Nephron (organoid): ENCODE results near the gene LAP3.

ENCODE experiments used
- H3K27ac Mint-ChIP-seq, 3 experiments: 2 replicates each; pipeline ENCODE4 v1.8.0; 2020; ENCODE audit warnings: mixed read lengths in 3 of 3, mild to moderate bottlenecking in 2 of 3, moderate library complexity in 1 of 3
- H3K27me3 Mint-ChIP-seq: 2 replicates; pipeline ENCODE4 v1.8.0; 2021; ENCODE audit warnings: low read depth, mild to moderate bottlenecking, moderate library complexity, mixed read lengths
- H3K36me3 Mint-ChIP-seq: 2 replicates; pipeline ENCODE4 v1.8.0; 2020; ENCODE audit warnings: low read depth, mixed read lengths
- H3K4me1 Mint-ChIP-seq: 2 replicates; pipeline ENCODE4 v1.8.0; 2020; ENCODE audit warnings: mixed read lengths
- H3K4me3 Mint-ChIP-seq, 3 experiments: 2 replicates each; pipeline ENCODE4 v1.8.0; 2020; ENCODE audit warnings: mild to moderate bottlenecking in 3 of 3, mixed read lengths in 3 of 3, moderate library complexity in 2 of 3
- H3K9me3 Mint-ChIP-seq: 2 replicates; pipeline ENCODE4 v1.8.0; 2020; ENCODE audit warnings: mixed read lengths
- TF ChIP-seq, protein P1 (sequence below), 3 experiments: fragments of 200-600 bp; sonication (generic); IDR thresholded peaks; one replicate each; pipeline ENCODE4 v1.5.0; 2021; ENCODE audit warnings: antibody characterized with exemption in 3 of 3; ENCODE audit not compliant: unreplicated experiment in 3 of 3

LAP3 gene

DNA sequence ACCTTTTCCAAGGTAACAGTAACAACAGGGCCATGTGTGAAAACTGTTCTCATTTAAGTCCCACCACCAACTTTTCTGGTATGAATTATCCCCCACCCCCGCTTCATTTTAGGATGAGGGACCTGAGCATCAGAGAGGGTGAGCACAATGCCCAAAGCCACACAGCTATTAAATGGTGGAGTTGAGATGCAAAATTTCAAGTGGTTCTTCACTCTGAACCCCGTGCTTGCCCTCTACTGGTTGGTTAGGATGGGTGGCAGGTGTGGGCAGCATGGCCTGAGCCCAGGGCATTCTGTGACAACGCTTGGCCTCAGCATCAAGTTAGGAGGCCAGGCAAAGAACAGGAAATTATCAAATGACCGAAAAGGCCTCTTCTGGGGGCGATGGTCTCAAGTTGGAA, 70.9 kb downstream of the LAP3 start:
- Mint-ChIP-seq H3K36me3 (peaks cover 14% of the 10 kb centered on the region), H3K27me3 (peaks cover 3% of the 10 kb centered on the region), H3K27ac (no peak overlapping the region), H3K9me3 (peaks cover 16% of the 10 kb centered on the region), H3K4me1 (no peaks in the 10 kb centered on the region), H3K4me3 (no peak overlapping the region)
- TF ChIP-seq, protein P1, sequence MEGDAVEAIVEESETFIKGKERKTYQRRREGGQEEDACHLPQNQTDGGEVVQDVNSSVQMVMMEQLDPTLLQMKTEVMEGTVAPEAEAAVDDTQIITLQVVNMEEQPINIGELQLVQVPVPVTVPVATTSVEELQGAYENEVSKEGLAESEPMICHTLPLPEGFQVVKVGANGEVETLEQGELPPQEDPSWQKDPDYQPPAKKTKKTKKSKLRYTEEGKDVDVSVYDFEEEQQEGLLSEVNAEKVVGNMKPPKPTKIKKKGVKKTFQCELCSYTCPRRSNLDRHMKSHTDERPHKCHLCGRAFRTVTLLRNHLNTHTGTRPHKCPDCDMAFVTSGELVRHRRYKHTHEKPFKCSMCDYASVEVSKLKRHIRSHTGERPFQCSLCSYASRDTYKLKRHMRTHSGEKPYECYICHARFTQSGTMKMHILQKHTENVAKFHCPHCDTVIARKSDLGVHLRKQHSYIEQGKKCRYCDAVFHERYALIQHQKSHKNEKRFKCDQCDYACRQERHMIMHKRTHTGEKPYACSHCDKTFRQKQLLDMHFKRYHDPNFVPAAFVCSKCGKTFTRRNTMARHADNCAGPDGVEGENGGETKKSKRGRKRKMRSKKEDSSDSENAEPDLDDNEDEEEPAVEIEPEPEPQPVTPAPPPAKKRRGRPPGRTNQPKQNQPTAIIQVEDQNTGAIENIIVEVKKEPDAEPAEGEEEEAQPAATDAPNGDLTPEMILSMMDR (IDR thresholded peaks at IDR 0.05; ENCODE audit: unreplicated experiment in 3 of 3), result no peak

DNA sequence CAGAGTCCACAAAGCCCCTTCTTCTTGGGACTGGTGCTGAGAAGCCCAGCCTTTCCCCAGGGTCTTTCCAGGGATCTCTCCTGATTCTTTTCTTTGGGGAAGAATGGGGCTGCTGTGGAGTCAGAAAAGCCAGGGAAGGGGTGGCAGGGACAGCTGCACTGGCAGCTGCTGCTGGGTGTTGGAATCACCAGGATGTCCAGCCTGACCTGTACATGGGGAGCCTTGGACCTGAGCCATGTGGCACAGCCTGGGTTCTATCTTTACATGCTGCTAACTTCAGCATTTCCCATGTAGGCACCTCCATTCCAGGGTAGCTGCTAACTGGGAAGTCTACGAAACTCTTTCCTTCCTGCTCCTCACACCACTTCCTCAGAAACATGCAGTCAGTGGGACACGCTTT, 73.4 kb downstream of the LAP3 start:
- Mint-ChIP-seq H3K27ac (no peak overlapping the region), H3K9me3 (peaks cover 2% of the 10 kb centered on the region), H3K4me1 (no peaks in the 10 kb centered on the region), H3K4me3 (no peak overlapping the region), H3K27me3 (peaks cover 4% of the 10 kb centered on the region), H3K36me3 (no peaks in the 10 kb centered on the region)
- TF ChIP-seq, protein P1 (IDR thresholded peaks at IDR 0.05; ENCODE audit: unreplicated experiment in 3 of 3), result no peak

DNA sequence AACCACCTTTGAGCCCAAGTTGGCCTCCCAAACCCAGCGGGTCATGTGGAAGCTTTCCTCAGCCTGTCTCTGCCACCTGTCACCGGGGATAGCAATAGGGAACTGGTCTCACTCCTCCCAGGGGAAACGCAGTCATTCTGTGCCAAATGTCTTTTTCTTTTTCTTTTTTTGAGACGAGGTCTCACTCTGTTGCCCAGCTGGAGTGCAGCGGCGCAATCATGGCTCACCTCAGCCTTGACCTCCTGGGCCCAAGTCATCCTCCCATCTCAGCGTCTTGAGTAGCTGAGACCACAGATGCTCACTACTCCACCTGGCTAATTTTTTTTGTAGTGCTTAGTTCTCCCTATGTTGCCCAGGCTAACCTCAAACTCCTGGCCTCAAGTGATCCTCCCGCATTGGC, 77.7 kb downstream of the LAP3 start:
- peaks cover 3% of the 10 kb centered on the region for H3K27me3 Mint-ChIP-seq
- no peaks in the 10 kb centered on the region for H3K9me3 Mint-ChIP-seq
- H3K36me3 Mint-ChIP-seq, result no peaks in the 10 kb centered on the region
- TF ChIP-seq, protein P1 (IDR thresholded peaks at IDR 0.05; ENCODE audit: unreplicated experiment in 3 of 3), result no peak
- no peak overlapping the region for H3K27ac Mint-ChIP-seq
- H3K4me3 Mint-ChIP-seq, result no peak overlapping the region
- H3K4me1 Mint-ChIP-seq, result no peaks in the 10 kb centered on the region

DNA sequence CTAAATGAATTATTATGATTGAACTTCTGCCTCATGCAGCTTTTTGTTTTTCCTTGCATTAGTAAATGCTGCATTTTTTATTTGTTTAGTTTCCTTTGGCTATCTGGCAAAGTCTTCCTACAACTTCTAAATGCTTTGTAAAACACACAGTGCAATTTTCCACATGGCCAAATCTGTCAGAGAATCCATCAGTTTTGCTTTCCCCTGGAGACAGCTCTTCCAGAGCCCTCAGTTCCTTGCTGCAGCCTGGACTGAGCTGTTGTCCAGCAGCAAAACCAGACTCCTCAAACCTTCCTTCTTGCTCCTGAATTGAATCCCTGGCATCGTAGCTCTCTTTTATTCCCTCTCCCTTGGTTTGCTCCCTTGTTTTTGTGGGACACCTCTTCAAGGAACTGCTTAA, 80.1 kb downstream of the LAP3 start:
- Mint-ChIP-seq H3K9me3 (no peaks in the 10 kb centered on the region), H3K27me3 (peaks cover 3% of the 10 kb centered on the region), H3K27ac (no peak overlapping the region), H3K4me1 (no peaks in the 10 kb centered on the region), H3K36me3 (no peaks in the 10 kb centered on the region), H3K4me3 (no peak overlapping the region)
- TF ChIP-seq, protein P1 (IDR thresholded peaks at IDR 0.05; ENCODE audit: unreplicated experiment in 3 of 3), result no peak
